NB4 (cell line): Measurements from ENCODE around the gene VAV2.

Source experiments
- DNase-seq: peaks from one replicate; pipeline ENCODE4 v3.0.0; 2010; ENCODE audit warnings: low read depth
- H3K4me3 ChIP-seq: one replicate; pipeline ENCODE4 v1.5.1; 2011; ENCODE audit warnings: mild to moderate bottlenecking, low read depth, low read length, moderate library complexity
- CTCF ChIP-seq: IDR thresholded peaks from one replicate; pipeline ENCODE4 v1.5.1; 2012; ENCODE audit warnings: low read depth, low read length
- MAX ChIP-seq: IDR thresholded peaks from 2 replicates; pipeline ENCODE4 v1.6.1; 2011; ENCODE audit warnings: low read depth, low read length
- MYC ChIP-seq: IDR thresholded peaks from 2 replicates; pipeline ENCODE4 v1.6.1; 2011; ENCODE audit warnings: low read depth, low read length
- POLR2A ChIP-seq: IDR thresholded peaks from 2 replicates; pipeline ENCODE4 v1.6.1; 2011; ENCODE audit warnings: mild to moderate bottlenecking; ENCODE audit not compliant: insufficient read length; ENCODE audit errors: extremely low read depth

VAV2 gene

GRCh38 chr9:133830711-133831110 lies 161.4 kb downstream of the VAV2 start:
- TF ChIP-seq CTCF: no peak
- no peak for TF ChIP-seq MAX
- TF ChIP-seq MYC: no peak
- TF ChIP-seq POLR2A: no peak
- no peak for DNase-seq
- H3K4me3 ChIP-seq: no peak overlapping the region

DNA sequence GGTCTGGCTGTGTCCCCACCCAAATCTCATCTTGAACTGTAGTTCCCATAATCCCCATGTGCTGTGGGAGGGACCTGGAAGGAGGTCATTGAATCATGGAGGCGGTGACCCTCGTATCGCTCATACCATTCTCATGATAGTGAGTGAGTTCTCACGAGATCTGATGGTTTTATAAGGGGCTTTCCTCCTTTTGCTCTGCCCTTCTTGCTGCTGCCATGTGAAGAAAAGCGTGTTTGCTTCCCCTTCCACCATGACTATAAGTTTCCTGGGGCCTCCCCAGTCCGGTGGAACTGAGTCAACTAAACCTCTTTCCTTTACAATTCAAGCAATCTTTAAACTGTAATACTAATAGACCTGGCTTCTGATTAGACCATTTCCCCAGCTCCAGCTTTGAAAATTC lies 161.8 kb downstream of the VAV2 start:
- no peak for TF ChIP-seq POLR2A
- TF ChIP-seq CTCF: no peak
- no peak for TF ChIP-seq MYC
- no peak for TF ChIP-seq MAX
- no peak overlapping the region for H3K4me3 ChIP-seq
- no peak for DNase-seq

- H3K4me3 ChIP-seq: no peak overlapping the region
- TF ChIP-seq MAX (no peak), MYC (no peak), POLR2A (no peak), CTCF (no peak)
Measured at GRCh38 chr9:133828338-133828997, 163.7 kb downstream of the VAV2 start.

GRCh38 chr9:133826289-133827085 lies 165.6 kb downstream of the VAV2 start:
- H3K4me3 ChIP-seq: no peak overlapping the region
- no peak for DNase-seq
- TF ChIP-seq POLR2A: no peak

More at GRCh38 chr9:133828338-133828997, 163.7 kb downstream of the VAV2 start:
- DNase-seq: no peak

DNA sequence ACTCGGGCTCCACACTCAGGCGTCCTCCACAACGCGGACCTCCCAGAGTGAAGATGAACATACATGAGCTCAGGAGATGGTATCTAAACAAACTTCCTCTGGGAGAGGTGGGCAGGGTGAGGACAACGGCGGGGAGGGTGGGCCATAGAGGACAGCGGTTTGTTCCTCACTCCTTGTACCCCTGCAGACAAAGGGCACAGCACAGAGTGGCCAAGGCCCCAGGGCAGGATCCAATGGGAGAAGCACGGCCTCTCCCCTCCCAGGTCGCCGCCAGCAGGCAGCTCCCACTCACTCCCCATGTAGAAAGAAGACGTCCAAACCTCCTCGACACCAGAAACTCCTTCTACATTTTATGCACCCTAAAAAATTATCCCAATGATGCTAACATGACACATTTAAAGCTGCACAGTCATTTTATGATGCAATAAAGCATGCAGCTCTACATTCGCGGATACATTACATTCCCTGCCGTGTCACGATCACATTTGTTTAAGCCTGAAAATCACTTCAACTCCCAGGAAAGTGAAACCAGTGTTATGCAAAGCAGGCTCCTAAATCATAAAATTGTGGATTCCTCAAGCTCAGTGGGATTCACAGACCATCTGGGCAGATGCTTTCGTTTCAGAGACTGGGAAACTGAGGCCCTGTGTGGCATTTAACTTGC lies 166.4 kb downstream of the VAV2 start:
- H3K4me3 ChIP-seq: no peak overlapping the region
- DNase-seq: no peak
- TF ChIP-seq CTCF: no peak
- TF ChIP-seq POLR2A: no peak
- no peak for TF ChIP-seq MYC
- no peak for TF ChIP-seq MAX

- TF ChIP-seq CTCF: no peak
- no peak for TF ChIP-seq MAX
- no peak for DNase-seq
Measured at GRCh38 chr9:133824802-133825186, 167.3 kb downstream of the VAV2 start.

More at GRCh38 chr9:133824802-133825186, 167.3 kb downstream of the VAV2 start:
- H3K4me3 ChIP-seq: no peak overlapping the region
